ENCODE measurements around the gene FATE1.
A peak's percentile ranks its signal among the peaks of the same experiment; 100 is the strongest.

FATE1 gene

DNA sequence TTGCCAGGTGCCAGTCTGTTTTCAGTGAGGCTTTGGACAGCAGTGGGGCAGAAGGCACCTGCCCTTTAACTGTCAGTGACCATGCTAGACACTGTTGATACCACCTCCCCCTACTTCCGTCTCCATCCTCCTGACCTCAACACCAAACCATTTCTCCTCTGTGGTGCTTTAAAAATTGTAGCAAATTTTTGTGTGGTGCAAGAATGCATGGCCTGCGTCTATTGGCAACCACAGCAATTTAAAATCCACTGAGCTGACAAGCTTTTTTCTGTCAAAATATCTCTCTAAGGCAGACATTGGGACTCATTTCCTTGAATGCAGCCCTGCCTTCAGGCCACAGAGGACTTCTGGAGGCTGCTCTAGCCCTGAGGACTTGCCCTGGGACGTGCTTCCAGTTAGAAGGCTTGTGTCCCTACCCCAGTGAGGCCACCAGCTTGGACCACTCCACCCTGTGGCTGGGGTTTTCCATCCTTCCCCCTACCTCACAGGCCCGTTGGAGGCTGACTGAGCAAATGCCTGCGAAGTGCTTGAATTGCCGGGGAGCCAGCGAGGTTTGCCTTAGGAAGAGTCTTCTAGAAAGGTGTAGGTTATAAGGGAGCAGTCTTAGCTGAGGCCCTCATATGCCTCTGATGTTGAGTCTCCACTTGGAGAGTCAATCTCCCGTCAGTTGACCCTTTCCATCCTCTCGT is 13.7 kb upstream of the FATE1 start:
- in situ Hi-C loops (cut with HindIII; ENCODE audit: low pct_ligation_motif_present, low pct_unique_long_range_greater_than_20kb, low sequenced_read_pairs) = no loop called here
- DNase-seq = no peak

DNA sequence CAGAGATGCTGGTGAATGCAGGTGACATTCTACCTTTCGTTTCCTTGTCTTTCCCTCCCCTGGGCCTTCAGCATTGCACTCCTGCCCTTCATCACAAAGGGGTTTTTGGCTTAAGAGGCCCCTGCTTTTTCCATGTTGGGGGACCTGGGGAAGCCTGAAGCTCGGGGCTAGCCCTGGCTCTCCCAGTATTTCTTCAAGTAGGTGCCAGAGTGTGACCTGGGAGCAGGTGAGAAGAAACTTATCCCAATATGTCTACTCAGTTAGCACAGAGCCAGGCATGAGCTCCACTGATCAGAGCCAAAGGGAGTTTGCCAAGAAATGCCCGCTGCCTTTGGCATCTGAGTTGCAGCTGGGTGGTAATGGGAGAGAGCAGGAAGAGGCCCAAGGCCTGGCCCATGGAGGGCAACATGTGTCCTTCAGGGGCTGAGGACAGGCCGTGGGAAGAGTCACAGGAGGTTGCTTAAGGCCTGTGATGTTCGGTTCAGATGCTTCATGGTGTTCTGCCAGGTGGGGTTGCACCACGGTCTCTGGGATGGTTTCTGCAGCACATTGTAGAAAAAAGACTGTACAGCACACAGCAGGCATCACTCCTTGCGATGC is 13.0 kb upstream of the FATE1 start:
- in situ Hi-C loops (cut with HindIII; ENCODE audit: low pct_ligation_motif_present, low pct_unique_long_range_greater_than_20kb, low sequenced_read_pairs) = no loop called here
- no peak for DNase-seq

DNA sequence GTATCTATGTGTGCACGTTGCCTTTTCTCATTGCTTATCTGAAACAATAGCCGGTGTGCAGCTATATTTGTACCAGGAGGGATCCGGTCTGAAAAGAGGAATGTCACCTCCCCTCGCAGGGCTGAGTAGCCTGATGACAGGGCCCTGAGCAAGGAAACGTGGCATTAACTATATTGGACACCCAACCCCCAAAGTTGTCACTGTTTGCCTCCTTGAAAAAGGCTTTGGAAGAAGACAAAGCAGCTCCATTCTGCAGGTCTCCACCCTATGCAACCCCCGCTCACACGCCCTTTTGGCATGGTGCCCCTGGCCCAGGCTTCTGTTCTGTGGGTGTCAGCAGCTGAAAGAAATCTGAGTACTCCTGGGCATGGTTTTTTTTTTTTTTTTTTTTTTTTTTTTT is 12.3 kb upstream of the FATE1 start:
- no peak for DNase-seq
- in situ Hi-C loops (cut with HindIII; ENCODE audit: low pct_ligation_motif_present, low pct_unique_long_range_greater_than_20kb, low sequenced_read_pairs) = no loop called here

GRCh38 chrX:151704041-151704663 is 11.7 kb upstream of the FATE1 start:
- DNase-seq = no peak
- in situ Hi-C loops (cut with HindIII; ENCODE audit: low pct_ligation_motif_present, low pct_unique_long_range_greater_than_20kb, low sequenced_read_pairs) = no loop called here

GRCh38 chrX:151708821-151709220 is 7.0 kb upstream of the FATE1 start:
- no peak for DNase-seq
- in situ Hi-C loops (cut with HindIII; ENCODE audit: low pct_ligation_motif_present, low pct_unique_long_range_greater_than_20kb, low sequenced_read_pairs) = no loop called here

GRCh38 chrX:151710457-151710856 is 5.4 kb upstream of the FATE1 start:
- in situ Hi-C loops (cut with HindIII; ENCODE audit: low pct_ligation_motif_present, low pct_unique_long_range_greater_than_20kb, low sequenced_read_pairs) = no loop called here
- DNase-seq = no peak

DNA sequence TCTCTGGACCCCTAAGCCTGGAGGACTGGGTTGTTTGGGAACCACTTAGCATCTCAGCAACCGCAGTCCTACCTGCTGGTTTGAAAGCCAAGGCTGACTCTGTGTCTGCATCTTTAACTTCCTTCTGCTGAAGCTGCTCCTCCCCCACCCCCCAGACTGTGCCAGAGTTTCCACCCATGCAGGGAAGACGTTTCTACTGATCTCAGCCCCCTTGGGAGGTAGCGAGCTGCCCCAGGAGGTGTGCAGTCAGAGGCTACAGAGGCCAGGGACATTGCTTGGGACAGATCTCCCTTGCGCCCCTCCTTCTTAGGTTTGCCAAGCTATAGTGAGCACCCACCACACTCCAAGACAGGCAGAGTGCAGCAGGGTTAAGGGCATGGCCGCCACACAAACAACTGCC is 4.7 kb upstream of the FATE1 start:
- DNase-seq = no peak
- in situ Hi-C loops (cut with HindIII; ENCODE audit: low pct_ligation_motif_present, low pct_unique_long_range_greater_than_20kb, low sequenced_read_pairs) = no loop called here

- in situ Hi-C loops (cut with HindIII; ENCODE audit: low pct_ligation_motif_present, low pct_unique_long_range_greater_than_20kb, low sequenced_read_pairs) = no loop called here
- no peak for DNase-seq
Measured at GRCh38 chrX:151711787-151712186, 4.0 kb upstream of the FATE1 start.

GRCh38 chrX:151712253-151712652 is 3.6 kb upstream of the FATE1 start:
- DNase-seq = no peak
- in situ Hi-C loops (cut with HindIII; ENCODE audit: low pct_ligation_motif_present, low pct_unique_long_range_greater_than_20kb, low sequenced_read_pairs) = no loop called here

DNA sequence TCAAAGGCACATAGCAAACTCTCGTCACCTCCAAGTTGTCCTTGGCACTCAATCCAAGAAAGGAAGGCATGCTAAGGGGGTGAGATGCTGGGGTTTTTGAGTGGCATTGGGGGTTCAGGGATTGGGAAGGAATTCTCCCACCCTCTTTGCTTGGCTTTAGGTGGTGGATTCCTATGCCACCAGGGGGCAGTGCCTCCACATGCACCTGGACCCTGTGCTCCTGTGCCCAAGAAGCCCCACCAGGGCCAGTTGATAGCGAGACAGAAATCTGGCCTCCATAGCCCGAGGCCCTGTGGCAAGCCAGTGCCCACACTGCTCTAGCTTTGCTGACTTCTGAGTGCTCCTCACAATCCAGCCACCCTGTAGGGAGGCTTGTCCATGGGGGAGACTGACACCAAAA is 2.0 kb upstream of the FATE1 start:
- in situ Hi-C loops (cut with HindIII; ENCODE audit: low pct_ligation_motif_present, low pct_unique_long_range_greater_than_20kb, low sequenced_read_pairs) = no loop called here
- peak; percentile 20 for DNase-seq

- in situ Hi-C loops (cut with HindIII; ENCODE audit: low pct_ligation_motif_present, low pct_unique_long_range_greater_than_20kb, low sequenced_read_pairs) = no loop called here
- DNase-seq = no peak
Measured at GRCh38 chrX:151714362-151714761, 1.5 kb upstream of the FATE1 start.

- no peak for DNase-seq
- in situ Hi-C loops (cut with HindIII; ENCODE audit: low pct_ligation_motif_present, low pct_unique_long_range_greater_than_20kb, low sequenced_read_pairs) = no loop called here
Measured at GRCh38 chrX:151722241-151722846, 6.5 kb downstream of the FATE1 start.

DNA sequence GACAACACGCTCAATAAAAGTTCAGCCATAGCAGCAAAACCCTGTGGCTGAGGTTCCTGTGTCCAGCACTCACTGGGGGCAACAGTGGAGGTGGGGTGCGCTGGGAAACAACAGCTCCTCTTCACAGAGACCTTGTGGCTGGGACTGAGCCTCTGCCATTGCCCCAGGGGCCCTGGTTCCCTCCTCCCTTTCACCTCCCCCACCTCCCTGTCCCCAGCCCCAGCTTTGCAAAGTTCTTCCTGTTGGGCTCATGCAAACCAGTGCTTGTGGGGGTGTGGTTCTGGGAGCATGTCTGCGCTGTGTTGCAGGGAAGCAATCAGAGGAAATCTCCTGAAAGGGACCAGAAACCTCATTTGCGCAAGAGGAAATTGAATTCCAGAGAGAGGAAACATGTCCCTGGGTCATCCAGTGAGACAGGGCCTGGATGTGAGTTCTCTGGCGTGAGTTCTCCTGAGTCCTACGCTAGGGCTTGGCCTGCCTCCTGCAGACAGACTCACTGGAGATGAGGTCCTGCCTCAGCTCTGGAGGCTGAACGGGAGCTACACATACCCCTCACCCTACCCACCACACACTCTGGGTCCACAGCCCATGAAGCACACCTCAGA is 7.4 kb downstream of the FATE1 start:
- in situ Hi-C loops (cut with HindIII; ENCODE audit: low pct_ligation_motif_present, low pct_unique_long_range_greater_than_20kb, low sequenced_read_pairs) = no loop called here
- no peak for DNase-seq

- in situ Hi-C loops (cut with HindIII; ENCODE audit: low pct_ligation_motif_present, low pct_unique_long_range_greater_than_20kb, low sequenced_read_pairs) = no loop called here
- no peak for DNase-seq
Measured at GRCh38 chrX:151724563-151725337, 8.9 kb downstream of the FATE1 start.

DNA sequence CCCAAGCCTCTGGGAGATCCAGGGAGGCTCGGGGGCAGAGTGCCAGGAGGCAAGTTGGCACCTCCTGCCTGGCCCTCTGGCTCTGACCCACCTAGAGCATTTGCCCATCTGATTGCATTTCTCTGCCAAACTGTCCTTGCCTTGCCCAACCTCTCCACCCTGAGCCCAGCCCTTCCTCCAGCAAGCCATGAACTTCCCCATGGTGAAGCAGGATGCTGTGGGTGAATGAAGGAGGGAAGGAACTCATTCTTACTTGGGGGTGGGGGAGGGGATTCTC is 9.4 kb downstream of the FATE1 start:
- in situ Hi-C loops (cut with HindIII; ENCODE audit: low pct_ligation_motif_present, low pct_unique_long_range_greater_than_20kb, low sequenced_read_pairs) = no loop called here
- no peak for DNase-seq

DNA sequence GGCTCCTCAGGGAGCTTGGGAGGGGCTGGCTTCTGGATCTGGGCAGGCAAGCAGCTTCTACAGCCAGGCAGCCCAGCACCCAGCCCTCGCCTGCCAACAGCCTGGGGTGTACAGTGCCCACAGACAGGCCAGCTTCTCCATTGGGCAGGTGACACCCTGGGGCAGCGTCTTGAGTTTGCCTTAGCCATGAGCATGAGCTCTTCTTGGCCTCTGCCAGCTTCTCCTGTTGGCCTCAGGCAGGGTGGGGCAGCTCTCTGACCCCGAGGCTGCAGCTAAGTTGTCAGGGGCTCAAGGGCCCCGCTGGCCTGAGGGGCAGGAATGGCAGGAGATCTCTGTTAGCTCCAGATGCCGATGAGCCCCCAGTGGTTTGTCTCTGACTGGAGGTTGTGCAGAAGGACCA is 10.9 kb downstream of the FATE1 start:
- DNase-seq = no peak
- in situ Hi-C loops (cut with HindIII; ENCODE audit: low pct_ligation_motif_present, low pct_unique_long_range_greater_than_20kb, low sequenced_read_pairs) = no loop called here

DNA sequence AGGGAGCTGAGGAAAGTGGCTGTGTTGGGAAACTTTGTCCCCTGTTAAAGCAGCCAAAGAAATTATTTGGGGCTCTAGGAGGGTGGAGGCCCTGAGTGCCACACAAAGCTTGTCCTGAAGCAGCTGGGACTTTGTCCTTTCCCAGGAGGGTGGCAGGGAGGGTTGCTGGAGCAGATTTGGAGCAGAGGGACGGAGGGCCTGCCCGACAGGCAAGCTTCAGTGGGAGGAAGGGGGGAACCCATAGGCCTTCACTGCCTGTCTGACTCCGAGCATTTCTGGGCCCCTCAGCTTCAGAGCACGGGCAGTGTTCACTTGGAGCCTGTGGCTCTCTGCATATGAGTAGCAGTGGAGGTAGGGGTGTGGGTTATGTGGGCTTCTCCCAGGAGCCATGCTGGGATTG is 11.5 kb downstream of the FATE1 start:
- no peak for DNase-seq
- in situ Hi-C loops (cut with HindIII; ENCODE audit: low pct_ligation_motif_present, low pct_unique_long_range_greater_than_20kb, low sequenced_read_pairs) = no loop called here

DNA sequence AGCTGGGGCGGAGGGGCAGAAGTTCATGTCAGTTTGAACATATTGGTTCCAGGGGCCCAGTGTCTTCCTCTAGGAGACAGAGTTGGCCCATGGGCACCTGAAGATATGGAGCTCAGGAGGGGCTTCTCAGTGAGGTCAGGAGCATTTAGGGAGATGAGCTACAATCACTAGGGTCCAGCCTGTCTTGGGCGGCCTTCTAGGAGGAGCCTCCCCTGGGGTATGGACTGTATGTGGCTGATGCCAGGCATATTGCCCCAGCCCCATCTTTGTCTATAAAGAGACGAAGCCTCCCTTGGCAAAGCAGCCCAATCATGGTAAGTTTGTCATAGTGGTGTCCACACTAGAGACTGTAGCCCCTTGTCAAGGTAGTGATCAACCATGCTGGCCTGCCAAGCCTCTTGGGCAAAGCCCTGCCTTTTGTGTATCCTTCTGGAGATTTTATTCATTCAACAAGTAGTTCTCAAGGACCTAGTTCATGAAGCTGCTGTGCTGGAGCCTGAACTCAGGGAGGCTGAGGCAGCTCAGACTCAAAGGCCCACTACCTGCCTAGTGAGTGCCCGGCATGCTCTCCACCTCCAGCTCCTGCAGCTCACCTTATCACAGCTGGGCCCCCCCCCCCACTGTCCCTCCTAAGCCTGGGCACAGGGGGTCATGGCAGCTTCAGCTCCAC is 13.4 kb downstream of the FATE1 start:
- in situ Hi-C loops (cut with HindIII; ENCODE audit: low pct_ligation_motif_present, low pct_unique_long_range_greater_than_20kb, low sequenced_read_pairs) = no loop called here
- no peak for DNase-seq
